ENCODE results near the gene CXADR.

The CXADR gene

GRCh38 chr21:17612565-17613241, 99.9 kb downstream of the CXADR start, which contains the start of gene BTG3:
Gene BTG3 (minus strand): TSS chr21:17612901. CDS start chr21:17609144, 3,757 bp downstream.
- H3K4me2 ChIP-seq, result peak within 1 kb of the TSS; percentile 84
- peak within 1 kb of the TSS; percentile 98 for H3K4me3 ChIP-seq
- H3K27me3 ChIP-seq, result no peaks in the 10 kb centered on the region
- H3K9ac ChIP-seq, result peak within 1 kb of the TSS; percentile 84
- TF ChIP-seq Cebpa-rat (IDR thresholded peaks at IDR 0.05), result no peak
- no peaks in the 10 kb centered on the region for H3K9me3 ChIP-seq
- H3K36me3 ChIP-seq, result peaks cover 13% of the 10 kb centered on the region
- peaks cover 17% of the 10 kb centered on the region for H3K4me1 ChIP-seq
- H4K20me1 ChIP-seq, result peaks cover 37% of the 10 kb centered on the region
- peak within 1 kb of the TSS; percentile 92 for H3K27ac ChIP-seq

GRCh38 chr21:17613242-17613676, 100.4 kb downstream of the CXADR start:
- Histone ChIP-seq H3K4me3 (peak overlapping the region; percentile 98), H3K9me3 (no peaks in the 10 kb centered on the region), H3K27me3 (no peaks in the 10 kb centered on the region), H3K27ac (peak overlapping the region; percentile 92), H3K4me1 (peaks cover 17% of the 10 kb centered on the region), H3K9ac (peak overlapping the region; percentile 84), H3K4me2 (peak overlapping the region; percentile 84), H3K36me3 (peaks cover 7% of the 10 kb centered on the region; the same call in 1 of the 2 replicates), H4K20me1 (peaks cover 32% of the 10 kb centered on the region)
- no peak for TF ChIP-seq Cebpa-rat (IDR thresholded peaks at IDR 0.05)

- H3K4me1 ChIP-seq, result 0 out of 2 replicates have a peak, but pooled peaks cover 6% of the 10 kb centered on the region
- no peaks in the 10 kb centered on the region for H3K27me3 ChIP-seq
- no peak overlapping the region for H3K4me3 ChIP-seq
- no peak overlapping the region for H3K9ac ChIP-seq
- no peaks in the 10 kb centered on the region for H3K36me3 ChIP-seq
- no peaks in the 10 kb centered on the region for H4K20me1 ChIP-seq
- no peak for TF ChIP-seq Cebpa-rat (IDR thresholded peaks at IDR 0.05)
- no peaks in the 10 kb centered on the region for H3K9me3 ChIP-seq
- no peak overlapping the region for H3K4me2 ChIP-seq
- H3K27ac ChIP-seq, result no peak overlapping the region
These were observed 104.0 kb downstream of the CXADR start for GRCh38 chr21:17616831-17617230.

DNA sequence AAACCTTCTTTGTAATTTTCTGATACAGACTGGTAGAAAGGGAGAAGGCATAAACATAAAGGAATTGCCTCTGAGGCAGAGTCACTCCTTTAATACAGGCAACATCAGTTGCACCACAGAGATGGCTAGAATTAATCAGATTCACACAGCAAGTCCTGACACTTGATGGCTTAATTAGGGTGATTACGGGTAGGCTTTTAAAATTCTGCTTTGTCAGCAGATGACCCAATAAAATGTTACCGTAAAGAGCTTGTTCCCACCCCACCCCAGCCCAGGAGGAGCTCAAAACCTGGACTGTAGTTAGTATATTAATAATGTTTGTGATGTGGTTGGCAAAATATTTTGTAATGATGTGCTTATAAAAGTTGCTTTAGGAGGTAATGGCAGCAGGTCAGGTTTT, 109.2 kb downstream of the CXADR start:
- Histone ChIP-seq H3K9ac (no peak overlapping the region), H3K27ac (no peak overlapping the region), H4K20me1 (no peaks in the 10 kb centered on the region), H3K27me3 (no peaks in the 10 kb centered on the region), H3K4me1 (no peaks in the 10 kb centered on the region), H3K36me3 (no peaks in the 10 kb centered on the region), H3K9me3 (no peaks in the 10 kb centered on the region), H3K4me2 (no peak overlapping the region), H3K4me3 (no peak overlapping the region)
- TF ChIP-seq Cebpa-rat (IDR thresholded peaks at IDR 0.05), result no peak

DNA sequence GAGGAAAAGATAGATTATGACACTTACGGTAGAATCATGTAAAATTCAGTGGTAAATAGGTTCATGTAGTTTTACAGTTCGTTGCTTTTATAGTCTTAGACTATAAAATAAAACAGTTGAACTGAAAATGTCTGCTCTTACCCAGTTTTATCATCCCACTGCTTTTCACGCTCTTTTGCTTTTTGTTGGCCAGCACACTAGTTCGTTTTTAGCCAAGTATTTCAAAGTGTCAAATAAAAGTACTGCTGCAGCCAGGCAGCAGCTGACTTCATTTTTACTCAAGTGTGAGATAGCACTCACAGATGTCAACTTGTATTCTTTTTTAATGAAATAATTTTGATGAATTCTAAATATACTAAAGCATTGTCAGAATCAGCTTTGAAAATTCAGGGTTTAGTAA, 118.4 kb downstream of the CXADR start:
- H3K4me1 ChIP-seq, result peaks cover 13% of the 10 kb centered on the region; the same call in 1 of the 2 replicates
- no peaks in the 10 kb centered on the region for H3K27me3 ChIP-seq
- H3K27ac ChIP-seq, result no peak overlapping the region
- no peak for TF ChIP-seq Cebpa-rat (IDR thresholded peaks at IDR 0.05)
- no peaks in the 10 kb centered on the region for H3K9me3 ChIP-seq
- no peak overlapping the region for H3K9ac ChIP-seq
- peak overlapping the region; percentile 18 for H3K4me2 ChIP-seq
- H3K4me3 ChIP-seq, result no peak overlapping the region
- H3K36me3 ChIP-seq, result no peaks in the 10 kb centered on the region
- no peaks in the 10 kb centered on the region for H4K20me1 ChIP-seq

DNA sequence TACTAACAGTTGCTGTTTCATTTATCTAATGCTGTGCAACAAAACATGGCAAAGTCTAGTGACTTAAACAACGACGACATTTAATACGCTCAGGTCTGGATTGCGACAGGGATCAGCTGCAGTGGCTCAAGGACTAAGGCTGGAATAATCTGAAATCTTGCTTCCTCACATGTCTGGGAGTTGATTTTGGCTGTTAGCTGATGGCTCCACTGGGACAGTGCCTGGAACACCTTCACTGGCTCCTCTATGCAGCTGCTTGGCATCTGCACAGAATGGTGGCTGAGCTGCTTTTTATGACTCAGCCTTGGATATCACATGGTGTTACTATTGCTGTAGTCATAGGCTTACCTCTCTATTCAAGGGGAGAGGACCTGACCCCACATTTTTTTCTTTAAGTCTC, 123.9 kb downstream of the CXADR start:
- H3K4me1 ChIP-seq, result peaks cover 2% of the 10 kb centered on the region; the same call in 1 of the 2 replicates
- no peak overlapping the region for H3K4me3 ChIP-seq
- H3K4me2 ChIP-seq, result no peak overlapping the region
- no peaks in the 10 kb centered on the region for H4K20me1 ChIP-seq
- H3K27me3 ChIP-seq, result no peaks in the 10 kb centered on the region
- TF ChIP-seq Cebpa-rat (IDR thresholded peaks at IDR 0.05), result no peak
- no peak overlapping the region for H3K27ac ChIP-seq
- H3K36me3 ChIP-seq, result no peaks in the 10 kb centered on the region
- no peak overlapping the region for H3K9ac ChIP-seq
- no peaks in the 10 kb centered on the region for H3K9me3 ChIP-seq

- Histone ChIP-seq H3K4me3 (no peak overlapping the region), H3K36me3 (no peaks in the 10 kb centered on the region), H3K9me3 (no peaks in the 10 kb centered on the region), H3K4me2 (no peak overlapping the region), H3K27ac (no peak overlapping the region), H3K9ac (no peak overlapping the region), H3K27me3 (no peaks in the 10 kb centered on the region), H3K4me1 (no peaks in the 10 kb centered on the region), H4K20me1 (no peaks in the 10 kb centered on the region)
- TF ChIP-seq Cebpa-rat (IDR thresholded peaks at IDR 0.05), result no peak
These were observed 128.0 kb downstream of the CXADR start for GRCh38 chr21:17640821-17641220.
